HG02884 (cell line): ENCODE data around the gene FCHSD2.
A peak's percentile ranks its signal among the peaks of the same experiment; 100 is the strongest.

Source experiments
- ATAC-seq: cut with Tn5 transposase; IDR thresholded peaks from one replicate; pipeline ENCODE4 v1.9.1; 2021; ENCODE audit warnings: mild to moderate bottlenecking, moderate library complexity; ENCODE audit not compliant: unreplicated experiment

The FCHSD2 gene

DNA sequence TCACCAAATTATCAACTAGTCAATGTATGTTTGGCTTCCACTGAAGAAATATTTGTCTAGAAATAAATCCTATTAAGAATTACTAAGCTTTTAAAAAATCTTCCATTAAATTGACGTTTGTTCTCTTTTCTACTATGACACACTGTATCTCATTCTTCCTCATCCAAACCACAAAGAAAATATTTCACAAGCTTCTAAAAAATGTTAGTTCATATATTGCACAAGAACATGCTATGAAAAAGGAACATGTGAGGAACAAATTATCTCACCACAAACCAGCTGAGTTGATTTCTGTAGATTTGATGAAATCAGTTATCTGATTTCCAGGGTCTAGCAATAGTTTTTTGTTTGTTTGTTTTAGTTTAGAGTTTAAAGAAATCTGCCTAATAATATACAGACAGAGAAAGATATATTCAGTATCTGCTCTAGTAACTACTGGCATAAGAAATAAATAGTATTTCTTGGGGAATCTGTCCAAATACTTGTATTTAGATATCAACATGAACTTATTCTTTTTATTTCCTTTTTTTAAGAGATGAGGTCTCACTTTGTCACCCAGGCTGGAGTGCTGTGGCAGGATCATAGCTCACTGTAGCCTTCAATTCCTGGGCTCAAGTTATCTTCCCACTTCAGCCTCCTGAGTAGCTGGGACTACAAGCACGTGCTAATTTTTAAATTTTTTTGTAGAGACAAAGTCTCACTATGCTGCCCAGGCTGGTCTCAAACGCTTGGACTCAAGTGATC lies 166.2 kb downstream of the FCHSD2 start:
- no peak for ATAC-seq

DNA sequence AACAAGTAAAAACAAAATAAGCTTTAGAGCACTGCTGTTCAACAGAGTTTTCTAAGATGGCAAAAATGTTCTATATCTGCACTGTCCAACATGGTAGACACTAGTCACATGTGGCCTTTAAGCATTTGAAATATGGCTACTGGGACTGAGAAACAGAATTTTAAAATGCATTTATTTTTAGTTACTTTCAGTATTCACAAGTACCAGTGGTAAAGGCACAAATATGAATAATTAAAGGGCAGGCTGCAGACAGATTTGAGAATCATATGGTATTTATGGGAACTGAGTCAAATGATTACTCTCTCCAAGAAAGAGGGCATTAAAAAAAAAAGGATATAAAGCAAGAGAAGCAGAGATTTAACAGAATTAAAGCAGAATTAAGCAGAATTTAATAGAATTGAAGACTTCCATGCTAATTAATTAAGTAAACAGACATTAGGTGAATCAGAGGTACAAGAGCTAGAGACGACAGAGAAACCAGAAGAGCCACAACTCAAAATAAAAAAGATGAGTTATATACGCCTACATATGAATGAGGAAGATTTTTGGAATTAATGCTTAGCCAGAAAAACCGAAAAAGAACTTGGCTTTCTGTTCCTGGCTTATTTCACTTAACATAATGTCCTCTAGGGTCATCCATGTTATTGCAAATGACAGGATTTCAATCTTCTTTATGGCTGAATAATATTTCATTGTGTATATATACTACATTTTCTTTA lies 167.5 kb downstream of the FCHSD2 start:
- no peak for ATAC-seq

GRCh38 chr11:72972496-72973128 lies 169.5 kb downstream of the FCHSD2 start:
- ATAC-seq: no peak

GRCh38 chr11:72971192-72971967 lies 170.7 kb downstream of the FCHSD2 start:
- no peak for ATAC-seq

- no peak for ATAC-seq
These were observed 171.5 kb downstream of the FCHSD2 start for GRCh38 chr11:72970557-72971118.

GRCh38 chr11:72969894-72970335 lies 172.2 kb downstream of the FCHSD2 start:
- peak; percentile 79 for ATAC-seq

DNA sequence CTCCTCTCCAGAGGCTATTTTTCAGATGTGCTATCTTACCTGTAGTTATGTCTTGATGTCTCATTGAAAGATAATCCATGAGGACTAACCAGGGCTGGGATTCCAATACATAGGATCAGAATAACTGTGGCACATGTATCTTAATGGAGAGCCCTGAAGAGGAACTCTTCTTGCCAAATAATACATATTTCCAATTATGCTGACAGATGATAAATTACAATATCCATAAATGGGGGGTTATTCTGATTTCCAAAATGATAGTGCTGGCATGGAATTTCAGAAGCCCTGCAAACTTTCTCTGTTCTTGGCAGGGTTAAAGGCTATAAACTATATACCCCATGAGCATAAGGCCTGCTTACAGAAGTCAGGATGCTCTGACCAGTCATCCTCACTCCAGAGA lies 173.7 kb downstream of the FCHSD2 start:
- no peak for ATAC-seq

DNA sequence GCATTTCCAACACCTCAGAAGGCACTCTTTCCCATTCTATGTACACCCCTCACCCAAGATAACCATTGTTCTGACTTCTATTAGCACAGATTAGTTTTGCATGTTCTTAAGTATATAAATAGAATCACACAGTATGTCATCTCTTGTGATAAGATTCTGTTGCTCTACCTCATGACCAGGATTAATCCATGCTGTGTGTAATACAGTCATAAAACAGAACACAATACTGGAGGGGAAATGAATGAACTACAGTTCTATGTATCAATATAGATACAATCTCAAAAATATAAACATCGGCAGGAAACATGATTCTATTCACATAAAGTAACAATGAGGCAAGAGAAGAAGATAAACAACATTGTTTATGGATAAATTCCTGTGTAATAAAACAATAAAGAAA lies 176.4 kb downstream of the FCHSD2 start:
- no peak for ATAC-seq

DNA sequence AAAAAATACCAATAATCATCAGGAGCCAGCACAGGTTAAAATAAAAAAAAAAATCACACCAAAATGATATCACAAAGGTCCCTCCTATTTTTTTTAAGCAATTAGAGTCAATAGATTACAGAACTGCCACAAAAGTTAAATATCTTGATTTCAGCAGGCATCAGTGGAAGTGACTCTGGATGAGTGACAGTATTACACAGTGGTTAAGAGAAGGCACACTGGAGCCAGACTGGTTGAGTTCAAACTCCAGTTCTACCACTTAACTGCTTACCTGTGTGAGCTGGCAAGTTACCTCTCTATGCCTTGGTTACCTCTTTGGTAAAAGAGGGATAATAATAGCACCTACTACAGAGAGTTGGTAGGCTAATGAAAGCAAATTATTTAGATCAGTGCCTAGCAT lies 179.4 kb downstream of the FCHSD2 start:
- ATAC-seq: no peak

- no peak for ATAC-seq
These were observed 180.0 kb downstream of the FCHSD2 start for GRCh38 chr11:72962084-72962483.

DNA sequence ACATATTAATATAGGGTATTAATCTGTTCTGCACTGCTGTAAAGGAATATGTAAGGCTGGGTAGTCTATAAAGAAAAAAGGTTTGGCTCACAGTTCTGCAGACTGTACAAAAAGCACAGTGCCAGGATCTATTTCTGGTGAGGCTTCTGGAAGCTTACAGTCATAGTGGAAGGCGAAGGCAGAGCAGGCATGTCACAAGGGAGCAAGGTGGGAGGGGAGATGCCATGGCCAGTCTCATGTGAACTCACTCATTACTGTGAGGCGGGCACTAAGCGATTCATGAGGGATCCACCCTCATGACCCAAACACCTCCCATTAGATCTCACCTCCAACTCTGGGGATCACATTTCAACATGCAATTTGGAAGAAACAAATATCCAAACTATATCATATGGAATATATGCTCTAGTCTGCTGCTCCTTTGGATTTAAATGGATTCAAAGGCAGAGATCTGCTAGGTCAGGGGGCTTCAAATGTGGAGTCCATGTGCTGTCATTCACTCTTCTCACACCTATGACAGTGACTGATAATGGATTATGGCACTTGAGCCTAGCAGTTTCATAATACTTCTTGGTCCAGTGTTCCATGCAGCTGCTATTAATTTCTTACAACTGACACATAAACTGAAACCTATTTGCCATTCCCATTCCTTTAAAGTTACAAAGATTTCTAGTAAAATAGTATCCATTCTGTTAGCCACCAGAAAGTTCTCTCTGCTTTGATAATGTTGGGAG lies 182.0 kb downstream of the FCHSD2 start:
- ATAC-seq: no peak

DNA sequence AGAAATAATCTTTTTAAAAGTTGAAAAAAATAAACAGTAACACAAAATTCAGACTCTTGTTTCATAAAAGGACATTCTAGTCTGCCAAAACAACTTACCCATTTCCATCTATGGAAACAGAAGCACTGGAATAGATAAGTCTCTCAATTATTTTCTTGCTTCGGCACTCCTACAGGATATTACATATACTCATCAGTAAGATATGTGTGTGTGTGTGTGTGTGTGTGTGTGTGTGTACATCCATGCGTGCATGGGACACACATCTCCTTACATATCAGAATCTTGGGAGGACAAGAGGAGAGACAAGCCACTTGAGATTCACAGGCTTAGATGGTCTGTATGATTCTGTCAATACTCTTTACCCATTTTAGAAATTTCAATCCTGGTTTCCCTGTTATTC lies 183.3 kb downstream of the FCHSD2 start:
- ATAC-seq: no peak

- no peak for ATAC-seq
These were observed 186.7 kb downstream of the FCHSD2 start for GRCh38 chr11:72955466-72955865.

- ATAC-seq: no peak
These were observed 187.3 kb downstream of the FCHSD2 start for GRCh38 chr11:72954860-72955259.

- ATAC-seq: no peak
These were observed 188.5 kb downstream of the FCHSD2 start for GRCh38 chr11:72953637-72954036.

- no peak for ATAC-seq
These were observed 190.2 kb downstream of the FCHSD2 start for GRCh38 chr11:72951888-72952287.

GRCh38 chr11:72951193-72951592 lies 190.9 kb downstream of the FCHSD2 start:
- ATAC-seq: no peak

DNA sequence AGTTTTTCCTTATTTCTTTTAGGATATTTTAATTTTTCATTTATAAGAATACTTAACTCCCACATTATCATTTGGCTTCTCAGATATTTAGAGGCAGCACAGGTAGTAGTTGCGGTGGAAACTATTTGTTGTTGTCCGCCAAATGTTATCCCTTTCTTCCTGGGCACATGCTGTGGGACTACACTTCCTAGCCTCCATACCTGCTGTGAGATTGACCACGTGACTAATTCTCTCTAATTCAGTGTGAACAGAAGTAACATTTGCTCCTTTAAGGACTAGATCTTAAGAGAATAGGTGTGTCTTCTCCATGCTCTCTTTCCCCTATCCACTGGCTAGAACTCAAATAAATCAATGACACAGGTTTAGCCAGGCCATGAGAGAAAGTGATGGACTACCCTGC lies 191.4 kb downstream of the FCHSD2 start:
- ATAC-seq: no peak

DNA sequence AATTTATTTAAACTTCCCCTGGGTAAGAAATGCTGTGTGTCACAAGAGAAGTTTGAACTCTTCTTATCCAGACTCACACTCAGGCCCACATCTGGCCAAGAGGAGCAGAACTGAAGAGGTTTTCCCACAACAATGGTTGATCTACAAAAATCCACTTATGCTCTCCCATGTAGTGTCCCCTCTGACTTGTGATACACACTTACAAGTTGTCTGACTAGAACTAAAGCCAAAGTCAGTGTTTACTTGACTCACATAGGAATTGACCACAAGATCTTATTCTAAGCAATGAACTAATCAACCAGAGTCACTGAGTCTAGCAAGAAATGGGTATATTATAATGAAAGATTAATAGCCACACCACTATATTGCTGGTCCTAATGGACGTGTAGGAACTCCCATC lies 194.9 kb downstream of the FCHSD2 start:
- no peak for ATAC-seq

GRCh38 chr11:72943664-72944063 lies 198.5 kb downstream of the FCHSD2 start:
- ATAC-seq: no peak
